Testis (tissue), 3 donors: ENCODE data around the gene RHEB. TPM values are rescaled to one million over a fixed set of nuclear protein-coding genes. Genes with fewer than 3 reads are reported as not detected.

Experiments used
- DNase-seq: peaks from one replicate; pipeline ENCODE4 v3.0.0-alpha.2; 2019
- H3K27ac ChIP-seq, 2 donors: fragments of 200-600 bp; sonication (generic); one replicate each; pipeline ENCODE4 v1.5.1; 2019
- H3K27me3 ChIP-seq: fragments of 200-600 bp; sonication (generic); one replicate; pipeline ENCODE4 v1.5.1; 2019
- H3K36me3 ChIP-seq: fragments of 200-600 bp; sonication (generic); one replicate; pipeline ENCODE4 v1.5.1; 2017; ENCODE audit warnings: low read depth; ENCODE audit errors: missing control alignments
- H3K4me1 ChIP-seq: fragments of 200-600 bp; sonication (generic); one replicate; pipeline ENCODE4 v1.5.1; 2019
- H3K4me3 ChIP-seq, 2 donors: fragments of 200-600 bp; sonication (generic); one replicate each; pipeline ENCODE4 v1.5.1; 2017 to 2019
- H3K9me3 ChIP-seq: fragments of 200-600 bp; sonication (generic); one replicate; pipeline ENCODE4 v1.5.1; 2017
- POLR2A ChIP-seq: fragments of 450-650 bp; IDR thresholded peaks from one replicate; pipeline ENCODE4 v1.6.1; 2017; ENCODE audit warnings: antibody characterized with exemption, mild to moderate bottlenecking, moderate library complexity
- WGBS, 2 donors: methylation state at CpG; one replicate each; pipeline ENCODE4 v1.1.5; 2018; 5-methylcytosine and 5-hydroxymethylcytosine counted together
- intact Hi-C: fragments of 100-400 bp; cut with DNase I; formaldehyde crosslinking; loops from one replicate; pipeline ENCODE4 v1.15.1; 2023; ENCODE audit warnings: low total_unique reads
- polyA plus RNA-seq: library from polyadenylated mRNA; stranded (reverse); fragments of 350-450 nt; fragmentation: Illumina TruSeq; extraction: RNeasy Lipid Tissue Mini Kit (QIAGEN cat#74804); gene quantifications from one replicate; pipeline ENCODE4 v1.2.3, GENCODE V29; 2014; ENCODE audit warnings: low read depth, low replicate concordance; ENCODE audit not compliant: insufficient read depth
- total RNA-seq, 2 donors: library from RNA; depleted of rRNA; stranded (reverse); fragments of >200 nt; gene quantifications; one replicate each; pipeline ENCODE4 v1.2.3, GENCODE V29; 2016
- TF ChIP-seq, protein P1 (sequence below), 3 experiments: fragments of 450-650 bp in 2 of 3; fragments of 200-600 bp in 1 of 3; sonication (generic) in 1 of 3; IDR thresholded peaks; one replicate each; pipeline ENCODE4 v1.5.1; 2016 to 2019; ENCODE audit warnings: antibody characterized with exemption in 3 of 3, mild to moderate bottlenecking in 2 of 3, moderate library complexity in 1 of 3

The RHEB gene
- total and polyA plus RNA-seq, 3 donors from 2014 or later, result 59.4 to 88.1 (median 74.6) TPM

DNA sequence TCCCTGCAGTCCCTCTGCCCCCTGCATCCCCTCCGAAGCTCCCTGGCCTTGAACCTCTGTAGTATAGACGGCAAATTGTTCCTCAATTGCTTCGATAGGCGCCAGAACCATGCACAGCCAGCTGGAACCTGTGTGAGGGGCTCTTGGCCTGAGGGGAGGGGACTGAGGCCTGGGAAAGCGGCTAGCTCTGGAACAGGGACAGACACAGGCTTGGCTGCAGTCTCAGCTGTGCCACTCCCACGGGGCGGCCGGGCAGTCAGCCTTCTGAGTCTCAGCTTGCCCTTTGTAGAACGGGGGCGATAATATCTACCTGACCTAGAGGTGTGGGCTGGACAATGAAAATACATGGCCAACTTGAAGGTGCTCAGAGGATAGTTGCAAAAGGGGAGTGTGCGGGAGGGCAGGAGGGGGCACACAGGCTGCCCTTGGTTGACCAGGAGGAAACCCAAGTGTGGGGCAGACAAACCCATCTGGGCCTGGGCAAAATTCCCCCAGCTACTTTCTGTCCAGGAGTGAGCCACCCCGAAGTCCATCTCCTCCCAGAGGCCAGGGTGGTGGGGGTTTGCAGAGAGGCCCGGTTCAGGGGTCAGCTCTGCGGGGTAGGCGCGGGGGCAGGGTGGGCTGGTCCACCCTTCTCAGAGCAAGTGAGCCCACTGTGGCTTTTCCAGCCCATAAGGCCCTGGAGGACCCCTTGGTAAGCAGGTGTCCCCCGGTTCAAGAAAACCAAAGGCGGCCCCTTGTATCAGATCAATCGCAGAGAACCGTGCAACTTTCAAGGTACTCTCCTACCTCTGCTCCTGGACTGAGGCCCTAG lies 84.4 kb downstream of the RHEB start:
- 78 to 84% methylated on average over 9 to 20 of the region's 20 CpGs for WGBS, 2 donors
- H3K36me3 ChIP-seq, result no peaks in the 10 kb centered on the region
- intact Hi-C loops, result no loop called here
- no peak overlapping the region for H3K4me3 ChIP-seq
- H3K9me3 ChIP-seq, result no peaks in the 10 kb centered on the region
- H3K27me3 ChIP-seq, result no peaks in the 10 kb centered on the region
- no peak overlapping the region for H3K27ac ChIP-seq
- H3K4me1 ChIP-seq, result peaks cover 9% of the 10 kb centered on the region
- DNase-seq, result peak; percentile 31
- no peak for TF ChIP-seq POLR2A
- TF ChIP-seq, protein P1, sequence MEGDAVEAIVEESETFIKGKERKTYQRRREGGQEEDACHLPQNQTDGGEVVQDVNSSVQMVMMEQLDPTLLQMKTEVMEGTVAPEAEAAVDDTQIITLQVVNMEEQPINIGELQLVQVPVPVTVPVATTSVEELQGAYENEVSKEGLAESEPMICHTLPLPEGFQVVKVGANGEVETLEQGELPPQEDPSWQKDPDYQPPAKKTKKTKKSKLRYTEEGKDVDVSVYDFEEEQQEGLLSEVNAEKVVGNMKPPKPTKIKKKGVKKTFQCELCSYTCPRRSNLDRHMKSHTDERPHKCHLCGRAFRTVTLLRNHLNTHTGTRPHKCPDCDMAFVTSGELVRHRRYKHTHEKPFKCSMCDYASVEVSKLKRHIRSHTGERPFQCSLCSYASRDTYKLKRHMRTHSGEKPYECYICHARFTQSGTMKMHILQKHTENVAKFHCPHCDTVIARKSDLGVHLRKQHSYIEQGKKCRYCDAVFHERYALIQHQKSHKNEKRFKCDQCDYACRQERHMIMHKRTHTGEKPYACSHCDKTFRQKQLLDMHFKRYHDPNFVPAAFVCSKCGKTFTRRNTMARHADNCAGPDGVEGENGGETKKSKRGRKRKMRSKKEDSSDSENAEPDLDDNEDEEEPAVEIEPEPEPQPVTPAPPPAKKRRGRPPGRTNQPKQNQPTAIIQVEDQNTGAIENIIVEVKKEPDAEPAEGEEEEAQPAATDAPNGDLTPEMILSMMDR (IDR thresholded peaks at IDR 0.05), result no peak

DNA sequence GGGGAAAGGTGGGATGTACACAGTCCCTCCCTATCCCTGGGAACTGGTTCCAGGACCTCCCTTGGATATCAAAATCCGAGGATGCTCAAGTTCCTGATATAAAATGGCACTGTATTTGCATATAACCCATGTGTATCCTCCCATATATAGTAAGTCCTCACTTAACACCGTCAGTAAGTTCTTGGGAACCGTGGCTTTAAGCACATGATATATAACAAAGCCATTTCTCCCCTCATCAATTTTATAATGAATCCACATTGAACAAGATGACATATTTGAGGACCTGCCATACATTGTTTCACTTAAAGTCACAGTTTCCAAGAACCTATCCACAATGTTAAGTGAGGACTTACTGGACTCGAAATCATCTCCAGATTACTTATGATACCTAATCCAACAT lies 85.1 kb downstream of the RHEB start:
- Histone ChIP-seq H3K4me3 (no peak overlapping the region), H3K4me1 (peaks cover 5% of the 10 kb centered on the region), H3K27me3 (no peaks in the 10 kb centered on the region), H3K36me3 (no peaks in the 10 kb centered on the region), H3K27ac (no peak overlapping the region), H3K9me3 (no peaks in the 10 kb centered on the region)
- no peak for DNase-seq
- WGBS, 2 donors, result 90 to 97% methylated on average over 4 of the region's 4 CpGs
- intact Hi-C loops, result no loop called here
- TF ChIP-seq POLR2A, result no peak
- TF ChIP-seq, protein P1 (IDR thresholded peaks at IDR 0.05), result no peak

DNA sequence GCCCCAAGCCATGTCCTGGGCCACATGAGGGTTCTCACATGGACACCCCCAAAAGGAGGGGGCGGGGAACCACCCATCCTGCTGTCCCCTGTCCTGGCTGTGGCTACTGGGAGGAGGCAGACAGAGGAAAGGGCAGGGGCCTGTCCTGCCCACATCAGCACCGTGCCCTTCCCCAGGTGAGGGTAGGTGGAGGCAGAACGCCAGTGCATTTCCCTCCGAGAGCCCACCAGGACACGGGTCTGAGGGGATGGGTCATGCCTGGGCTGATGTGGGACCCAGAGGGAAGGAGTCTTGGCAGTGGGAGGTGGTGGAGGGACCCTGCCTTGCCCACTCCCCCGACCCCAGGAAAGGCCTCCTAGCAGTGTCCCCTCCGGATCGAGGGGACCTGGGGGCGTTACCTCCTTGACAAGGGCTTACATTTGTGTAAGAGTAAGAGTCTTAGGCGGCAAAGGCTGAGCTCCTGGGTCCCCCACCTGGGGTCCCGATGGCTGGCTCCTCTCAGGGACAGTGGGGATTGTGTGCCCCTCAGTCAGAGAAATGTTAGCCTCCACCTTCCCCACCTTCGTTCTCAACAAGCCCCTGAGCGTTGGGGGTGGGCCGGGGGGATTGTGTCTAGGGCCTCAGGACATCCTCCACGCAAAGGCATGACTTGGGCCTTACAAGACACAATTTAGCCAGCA lies 85.8 kb downstream of the RHEB start:
- Histone ChIP-seq H3K27ac (no peak overlapping the region), H3K36me3 (no peaks in the 10 kb centered on the region), H3K9me3 (no peaks in the 10 kb centered on the region), H3K4me3 (no peak overlapping the region), H3K4me1 (peaks cover 3% of the 10 kb centered on the region), H3K27me3 (no peaks in the 10 kb centered on the region)
- intact Hi-C loops, result no loop called here
- DNase-seq, result no peak
- TF ChIP-seq, protein P1 (IDR thresholded peaks at IDR 0.05), result no peak
- TF ChIP-seq POLR2A, result no peak
- 91 to 96% methylated on average over 9 to 15 of the region's 15 CpGs for WGBS, 2 donors

DNA sequence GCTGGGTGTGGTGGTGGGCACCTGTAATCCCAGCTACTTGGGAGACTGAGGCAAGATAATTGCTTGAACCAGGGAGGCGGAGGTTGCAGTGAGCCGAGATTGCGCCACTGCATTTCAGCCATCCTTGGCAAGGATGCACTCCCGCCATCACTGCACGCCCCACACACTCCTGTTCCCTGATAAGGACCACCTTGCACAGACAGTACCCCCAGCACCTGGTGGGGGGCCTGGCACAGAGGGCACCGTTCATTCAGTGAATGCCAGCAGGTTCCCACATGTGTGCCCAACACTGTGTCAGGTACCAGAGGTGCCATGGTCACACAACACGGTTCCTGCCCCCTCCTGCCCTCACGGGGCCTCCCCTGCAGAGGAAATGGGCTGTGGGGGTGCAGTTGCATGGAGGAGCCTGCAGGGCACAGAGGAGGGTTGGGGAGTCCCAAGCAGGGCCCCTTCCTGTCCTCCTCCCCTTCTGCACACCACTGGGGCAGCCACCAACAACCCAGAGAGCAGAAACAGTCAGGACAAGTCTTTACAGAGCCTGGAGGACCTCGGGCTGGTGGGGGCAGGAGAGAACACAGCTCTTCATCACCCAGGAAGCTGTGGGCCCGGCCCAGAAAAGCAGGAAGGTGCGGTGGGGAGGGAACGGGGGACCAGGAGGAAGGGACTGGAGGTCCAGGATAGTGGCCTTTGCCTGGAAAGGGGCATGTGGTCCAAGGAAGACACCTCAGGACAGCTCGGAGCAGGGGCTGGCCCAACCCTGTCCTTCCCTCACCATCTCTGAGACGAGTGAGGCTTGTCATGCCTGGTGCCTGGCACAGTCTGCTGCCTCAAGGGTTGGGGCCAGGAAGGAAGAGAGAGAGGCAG lies 86.8 kb downstream of the RHEB start:
- WGBS, 2 donors, result 82 to 83% methylated on average over 6 to 14 of the region's 14 CpGs
- Histone ChIP-seq H3K4me3 (no peak overlapping the region), H3K27ac (no peak overlapping the region), H3K27me3 (no peaks in the 10 kb centered on the region), H3K36me3 (no peaks in the 10 kb centered on the region), H3K9me3 (no peaks in the 10 kb centered on the region), H3K4me1 (peaks cover 11% of the 10 kb centered on the region)
- TF ChIP-seq, protein P1 (IDR thresholded peaks at IDR 0.05), result no peak
- no peak for TF ChIP-seq POLR2A
- no peak for DNase-seq
- intact Hi-C loops, result no loop called here
